Measurements from ENCODE around the gene LHCGR.

LHCGR gene

GRCh38 chr2:48755473-48755872, at the start of gene LHCGR:
LHCGR (minus strand) TSS chr2:48755724; CDS start chr2:48755671, 53 bp downstream.
- DNase-seq (ENCODE audit: low read depth) = no peak

DNA sequence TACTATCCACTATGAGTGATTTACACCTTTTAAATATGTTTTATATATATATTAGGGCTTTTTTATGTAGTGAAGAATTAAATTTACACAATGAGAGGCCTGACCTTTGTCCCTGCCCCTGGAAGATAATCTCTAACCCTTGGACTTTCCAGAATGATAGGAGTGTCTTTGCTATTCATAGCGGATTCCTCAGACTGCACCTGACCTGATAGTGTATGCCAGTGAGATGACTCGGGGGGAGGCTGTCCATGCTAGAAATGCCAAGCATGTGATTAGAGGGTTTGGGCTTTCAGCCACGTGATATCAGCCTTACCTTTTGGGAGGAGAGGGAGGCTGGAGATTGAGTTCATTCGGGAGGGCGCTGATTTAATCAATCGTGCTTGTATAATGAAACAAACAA, 44.1 kb upstream of the LHCGR start:
- DNase-seq (ENCODE audit: low read depth) = no peak

DNA sequence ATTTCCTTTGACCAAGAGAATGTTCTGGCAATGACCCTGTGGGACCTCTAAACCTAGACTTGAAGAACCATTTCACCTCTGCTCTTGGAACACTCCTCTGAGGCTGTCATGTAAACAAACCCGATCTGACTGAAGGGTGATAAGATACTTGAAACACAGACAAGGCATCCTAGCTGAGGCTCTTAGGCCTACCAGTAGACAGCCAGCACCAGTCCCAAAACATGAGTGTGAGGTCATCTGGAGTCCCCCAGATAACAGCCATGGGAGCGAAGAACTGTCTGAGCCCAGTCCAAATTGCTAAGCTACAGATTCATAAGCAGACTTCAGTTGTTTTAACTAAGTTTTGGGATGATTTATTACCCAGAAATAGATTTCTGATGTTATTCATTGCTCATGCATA, 39.5 kb upstream of the LHCGR start:
- DNase-seq (ENCODE audit: low read depth) = no peak

DNA sequence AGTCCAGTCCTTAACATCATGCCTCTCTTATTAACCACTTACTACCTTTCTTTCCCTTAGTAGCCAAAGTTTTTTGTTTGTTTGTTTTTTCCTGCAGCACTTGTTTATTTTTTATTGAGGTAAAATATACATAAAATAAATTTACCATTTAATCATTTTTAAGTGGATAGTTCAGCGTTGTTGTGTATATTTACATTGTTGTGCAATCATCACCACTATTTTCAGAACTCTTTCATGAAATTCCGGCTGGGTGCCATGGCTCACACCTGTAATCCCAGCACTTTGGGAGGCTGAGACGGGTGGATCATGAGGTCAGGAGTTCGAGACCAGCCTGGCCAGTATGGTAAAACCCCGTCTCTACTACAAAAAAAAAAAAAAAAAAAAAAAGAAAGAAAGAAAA, 38.1 kb upstream of the LHCGR start:
- DNase-seq (ENCODE audit: low read depth) = no peak

DNA sequence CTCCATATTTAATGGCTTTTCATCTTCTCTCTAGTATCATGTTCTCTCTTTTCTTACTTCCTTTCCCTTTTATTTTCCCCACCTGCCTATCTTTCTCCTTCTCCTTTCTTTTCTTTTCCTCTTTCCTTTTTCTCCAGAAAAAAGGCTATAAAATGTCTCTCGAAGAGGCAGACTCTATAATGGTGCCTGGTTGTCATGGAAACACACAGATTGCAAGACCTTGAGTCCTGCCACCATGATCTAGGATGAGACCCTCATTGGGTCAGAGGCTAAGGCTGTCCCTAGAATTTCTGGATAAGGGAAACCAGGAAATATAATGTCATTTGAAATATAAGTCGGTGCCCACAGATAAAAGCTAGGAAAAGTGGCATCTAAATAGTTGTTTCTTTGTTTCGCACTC, 36.5 kb upstream of the LHCGR start:
- DNase-seq (ENCODE audit: low read depth) = no peak

GRCh38 chr2:48790407-48791170, 35.1 kb upstream of the LHCGR start:
- no peak for DNase-seq (ENCODE audit: low read depth)

GRCh38 chr2:48787580-48787979, 32.1 kb upstream of the LHCGR start:
- no peak for DNase-seq (ENCODE audit: low read depth)

DNA sequence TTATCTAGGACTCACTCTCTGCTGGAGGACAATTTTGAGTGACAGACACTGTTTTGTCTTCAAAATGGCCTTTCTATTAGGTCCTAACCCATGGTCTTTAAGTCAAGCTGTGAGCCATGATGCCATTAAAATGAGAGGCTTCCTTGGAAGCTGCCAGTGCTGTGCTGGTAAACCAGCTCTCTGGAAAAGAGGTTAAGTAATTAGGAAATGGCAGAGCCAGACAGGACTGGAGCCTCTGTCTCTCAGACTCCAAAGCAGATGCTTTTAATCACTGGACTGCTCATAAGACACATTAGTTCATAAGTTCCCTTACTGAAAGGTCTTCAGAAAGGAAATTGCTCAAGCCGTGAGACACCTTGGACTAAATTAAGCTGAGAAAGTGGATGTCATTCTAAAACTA, 25.8 kb upstream of the LHCGR start:
- no peak for DNase-seq (ENCODE audit: low read depth)

GRCh38 chr2:48779019-48779716, 23.6 kb upstream of the LHCGR start:
- DNase-seq (ENCODE audit: low read depth) = no peak

- no peak for DNase-seq (ENCODE audit: low read depth)
These were observed 18.7 kb upstream of the LHCGR start for GRCh38 chr2:48774251-48774650.

- no peak for DNase-seq (ENCODE audit: low read depth)
These were observed 15.9 kb upstream of the LHCGR start for GRCh38 chr2:48771241-48772014.

- DNase-seq (ENCODE audit: low read depth) = no peak
These were observed 14.7 kb upstream of the LHCGR start for GRCh38 chr2:48770181-48770580.

- no peak for DNase-seq (ENCODE audit: low read depth)
These were observed 13.1 kb upstream of the LHCGR start for GRCh38 chr2:48768669-48769068.

- no peak for DNase-seq (ENCODE audit: low read depth)
These were observed 11.8 kb upstream of the LHCGR start for GRCh38 chr2:48767330-48767729.

- no peak for DNase-seq (ENCODE audit: low read depth)
These were observed 5.3 kb upstream of the LHCGR start for GRCh38 chr2:48760826-48761225.

- no peak for DNase-seq (ENCODE audit: low read depth)
These were observed 4.2 kb upstream of the LHCGR start for GRCh38 chr2:48759682-48760081.

GRCh38 chr2:48756289-48756688, 765 bp upstream of the LHCGR start:
- DNase-seq (ENCODE audit: low read depth) = no peak

DNA sequence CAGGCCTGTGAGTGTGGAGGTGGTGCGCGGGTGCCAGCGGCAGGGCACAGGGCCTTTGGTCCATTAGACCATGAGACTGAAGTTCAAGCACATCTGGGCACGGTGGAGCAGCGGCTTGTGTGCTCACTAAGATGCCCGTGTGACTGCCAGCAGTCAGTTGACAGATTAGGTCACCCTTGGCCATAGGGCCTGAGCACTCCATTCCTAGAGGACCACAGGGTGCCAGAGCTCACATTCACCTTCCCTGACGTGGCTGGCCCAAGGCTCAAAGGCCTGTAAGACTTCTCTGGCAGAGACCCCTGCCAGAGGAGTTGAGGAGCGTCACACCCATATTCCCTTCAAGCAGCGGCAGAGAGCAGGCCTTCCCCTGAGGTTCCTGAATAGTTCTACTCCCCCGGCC, 650 bp downstream of the LHCGR start:
- DNase-seq (ENCODE audit: low read depth) = no peak

DNA sequence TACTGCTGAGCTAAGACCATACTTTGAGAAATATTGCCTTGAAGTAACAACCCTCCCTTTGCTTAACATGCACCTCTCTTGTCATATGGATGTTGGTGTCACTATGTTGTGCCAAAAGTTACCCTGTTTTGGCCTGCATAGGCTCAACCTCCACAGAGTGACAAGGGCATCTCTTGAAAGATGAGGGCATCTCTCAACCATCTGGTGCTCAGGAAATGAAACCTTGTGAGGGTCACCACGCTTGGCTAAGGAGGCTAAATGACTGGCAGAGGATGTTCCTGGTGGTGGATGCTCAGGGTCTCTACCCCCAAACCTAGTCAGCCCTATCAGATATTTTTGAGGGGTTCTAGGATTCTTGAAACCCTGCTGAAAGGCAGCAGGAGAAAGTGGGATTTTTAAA, 2.3 kb downstream of the LHCGR start:
- no peak for DNase-seq (ENCODE audit: low read depth)

DNA sequence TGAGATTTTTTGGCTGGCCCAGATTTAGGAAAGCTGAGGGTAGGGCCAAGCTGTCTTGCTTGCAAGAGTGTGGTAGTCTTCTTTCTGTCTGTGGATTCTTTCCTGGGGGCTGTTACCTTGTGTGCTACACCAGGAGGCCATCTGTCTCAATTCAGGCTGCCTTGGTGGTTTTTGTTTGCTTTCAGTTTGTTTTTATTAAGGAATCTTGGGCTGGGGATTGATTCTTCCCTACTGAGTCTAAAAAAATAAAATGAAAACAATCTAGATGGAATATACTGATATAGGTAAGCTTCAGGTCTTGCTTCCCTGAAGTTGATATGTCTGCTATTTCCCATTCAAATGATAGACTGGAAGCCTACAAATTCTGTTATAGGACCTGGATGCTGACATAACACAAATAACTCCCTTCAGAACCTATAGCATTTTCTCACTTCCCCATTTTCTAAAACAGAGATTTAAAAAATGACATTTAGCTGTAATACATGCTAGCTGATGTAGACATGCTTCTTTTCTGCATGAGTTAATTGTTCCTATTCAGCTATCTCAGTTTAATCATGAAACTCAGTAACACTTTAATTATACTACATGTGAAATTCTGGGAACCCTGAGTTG, 5.3 kb downstream of the LHCGR start:
- no peak for DNase-seq (ENCODE audit: low read depth)

DNA sequence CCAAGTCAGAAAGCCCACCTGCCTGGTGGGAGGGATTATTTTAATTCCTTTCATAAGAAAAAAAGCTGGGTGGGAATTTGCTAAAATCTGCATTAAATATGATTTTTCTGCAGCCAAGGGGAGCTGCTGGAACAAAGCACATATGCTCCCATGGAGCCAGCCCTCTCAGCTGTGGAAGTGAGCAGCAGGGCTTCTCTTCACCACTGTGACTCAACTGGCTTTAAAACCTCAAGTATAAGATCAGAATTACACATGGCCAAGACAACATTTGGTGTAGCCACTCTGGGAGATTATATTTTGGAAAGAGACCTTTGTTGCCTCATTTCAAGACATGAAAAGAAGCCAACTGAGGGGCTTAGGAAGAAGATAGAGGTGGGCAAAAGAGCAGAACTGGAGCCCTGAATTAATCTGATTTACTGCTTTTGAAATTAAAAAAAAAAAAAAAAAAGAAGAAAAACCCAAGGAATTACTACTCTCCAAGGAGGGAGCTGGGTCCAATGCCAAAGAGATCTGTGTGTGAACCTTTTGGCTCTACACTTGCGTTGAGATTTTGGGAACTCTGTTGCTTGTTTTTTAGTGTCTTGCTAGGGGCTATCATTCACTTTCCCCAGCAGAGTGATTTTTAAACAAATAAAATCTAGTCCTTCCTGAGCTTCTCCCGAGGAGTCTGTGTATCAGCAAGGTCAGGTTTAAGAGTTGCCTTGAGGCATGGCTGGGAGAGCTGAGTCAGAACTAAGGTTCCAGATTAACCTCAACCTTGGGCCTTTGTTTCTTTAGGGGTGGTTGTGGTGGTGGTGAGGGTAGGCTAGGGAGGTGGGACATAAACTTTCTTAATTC, 6.0 kb downstream of the LHCGR start:
- no peak for DNase-seq (ENCODE audit: low read depth)

DNA sequence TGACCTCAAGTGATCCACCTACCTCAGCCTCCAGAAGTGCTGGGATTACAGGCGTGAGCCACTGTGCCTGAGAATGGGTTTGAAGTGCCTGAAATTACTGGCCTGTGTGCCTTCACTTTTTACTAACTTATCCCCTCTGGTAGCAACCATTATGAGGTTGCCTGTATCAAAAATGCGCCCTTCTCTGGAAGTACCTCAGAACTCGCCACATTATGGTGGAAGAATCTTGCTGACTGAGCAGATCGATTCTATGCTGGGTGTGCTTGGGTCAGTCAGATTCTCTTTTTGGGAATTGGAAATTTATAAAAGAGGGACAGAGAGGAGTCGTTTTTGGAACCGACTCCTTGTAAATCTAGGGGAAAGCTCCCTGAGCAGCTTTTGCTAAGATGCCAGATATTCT, 8.2 kb downstream of the LHCGR start:
- DNase-seq (ENCODE audit: low read depth) = no peak
